PC-9 (cell line): Measurements from ENCODE around the gene EPHA1. TPM values are rescaled to one million over a fixed set of nuclear protein-coding genes. Genes with fewer than 3 reads are reported as not detected.

Source experiments
- BruUV-seq: library from RNA; stranded (reverse); fragments of 400-500 nt; replicated peaks from 2 replicates; lab custom pipeline; 2021; lab: Mats Ljungman, UMichigan
- CTCF ChIA-PET: fragments of 300-600 bp; sonication (Branson Sonifier 250); formaldehyde crosslinking; loops from one replicate; lab custom pipeline; 2022; ENCODE audit warnings: antibody characterized with exemption; lab: Charles Lee
- POLR2A ChIA-PET: fragments of 300-600 bp; sonication (Branson Sonifier 250); formaldehyde crosslinking; loops from one replicate; lab custom pipeline; 2022; ENCODE audit warnings: antibody characterized with exemption; ENCODE audit not compliant: unreplicated experiment; lab: Charles Lee
- DNase-seq, 2 experiments: peaks; one replicate each; pipeline versions ENCODE4 v3.0.0 to v3.0.0-alpha.2; 2015 to 2022; ENCODE audit warnings: mixed read lengths in 1 of 2
- H2AFZ ChIP-seq: fragments of 200-600 bp; sonication (generic); 2 replicates; pipeline ENCODE4 v1.8.1; 2017; ENCODE audit warnings: antibody characterized with exemption
- H3F3A ChIP-seq: fragments of 200-600 bp; sonication (generic); 2 replicates; pipeline ENCODE4 v1.8.1; 2017; ENCODE audit warnings: antibody characterized with exemption, mild to moderate bottlenecking, low read depth; ENCODE audit not compliant: insufficient read depth
- H3K27ac ChIP-seq: fragments of 200-600 bp; sonication (generic); 2 replicates; pipeline ENCODE4 v1.6.1; 2016; ENCODE audit warnings: mixed run types
- H3K27me3 ChIP-seq: fragments of 200-600 bp; sonication (generic); 2 replicates; pipeline ENCODE4 v1.6.1; 2016; ENCODE audit warnings: low read depth, mixed run types; ENCODE audit not compliant: insufficient read depth
- H3K36me3 ChIP-seq: fragments of 200-600 bp; sonication (generic); 2 replicates; pipeline ENCODE4 v1.6.1; 2016; ENCODE audit warnings: low read depth, mixed run types
- H3K4me1 ChIP-seq: fragments of 200-600 bp; sonication (generic); replicated peaks from 2 replicates; pipeline ENCODE4 v1.6.1; 2016; ENCODE audit warnings: mixed run types; ENCODE audit not compliant: insufficient read depth
- H3K4me2 ChIP-seq: fragments of 200-600 bp; sonication (generic); 2 replicates; pipeline ENCODE4 v1.6.1; 2017; ENCODE audit warnings: mixed run types
- H3K4me3 ChIP-seq: fragments of 200-600 bp; sonication (generic); 2 replicates; pipeline ENCODE4 v1.6.1; 2016; ENCODE audit warnings: mixed run types
- H3K79me2 ChIP-seq: fragments of 200-600 bp; sonication (generic); 2 replicates; pipeline ENCODE4 v1.6.1; 2017; ENCODE audit warnings: low read depth, mixed run types
- H3K9me2 ChIP-seq: fragments of 200-600 bp; sonication (generic); 2 replicates; pipeline ENCODE4 v1.8.1; 2017; ENCODE audit warnings: mild to moderate bottlenecking; ENCODE audit not compliant: insufficient read depth
- H3K9me3 ChIP-seq: fragments of 200-600 bp; sonication (generic); 2 replicates; pipeline ENCODE4 v1.8.1; 2016; ENCODE audit warnings: low read depth; ENCODE audit not compliant: insufficient read depth
- H4K20me1 ChIP-seq: fragments of 200-600 bp; sonication (generic); 2 replicates; pipeline ENCODE4 v1.8.1; 2017; ENCODE audit not compliant: insufficient read depth
- CTCF ChIP-seq: fragments of 200-600 bp; sonication (generic); conservative IDR thresholded peaks from 2 replicates; pipeline ENCODE4 v1.6.1; 2017; ENCODE audit warnings: mixed run types, antibody characterized with exemption, mild to moderate bottlenecking, moderate library complexity
- EZH2 ChIP-seq: fragments of 200-600 bp; sonication (generic); IDR thresholded peaks from 2 replicates; pipeline ENCODE4 v1.8.0; 2017; ENCODE audit warnings: antibody characterized with exemption, low read depth
- intact Hi-C: fragments of 100-400 bp; cut with micrococcal nuclease; formaldehyde crosslinking; loops from one replicate; pipeline ENCODE4 v1.10.0; 2022; ENCODE audit not compliant: unreplicated experiment
- total RNA-seq: library from RNA; stranded (reverse); gene quantifications from 2 replicates; pipeline ENCODE4 v1.2.3, GENCODE V29; 2021

Gene EPHA1
- total RNA-seq, 1 experiment from 2014 or later = 35.5 TPM

GRCh38 chr7:143389316-143390103 is 19.1 kb downstream of the EPHA1 start:
- no TSS peak for BruUV-seq
- no peak for DNase-seq
- no peaks in the 10 kb centered on the region for H3K4me1 ChIP-seq
- CTCF ChIA-PET = no interaction called here
- no peak overlapping the region for H2AFZ ChIP-seq
- H3K27ac ChIP-seq = no peak overlapping the region
- no peaks in the 10 kb centered on the region for H3K27me3 ChIP-seq
- intact Hi-C loops = no loop called here
- H3K36me3 ChIP-seq = 0 out of 2 replicates have a peak, but pooled peaks cover 30% of the 10 kb centered on the region
- no peaks in the 10 kb centered on the region for H3K9me3 ChIP-seq
- H3K4me2 ChIP-seq = no peak overlapping the region
- peaks cover 19% of the 10 kb centered on the region; the same call in 1 of the 2 replicates for H3K79me2 ChIP-seq
- TF ChIP-seq EZH2 = no peak
- peaks cover 12% of the 10 kb centered on the region; the same call in 1 of the 2 replicates for H3F3A ChIP-seq
- H3K4me3 ChIP-seq = no peak overlapping the region
- peaks cover 37% of the 10 kb centered on the region for H4K20me1 ChIP-seq
- POLR2A ChIA-PET = no interaction called here
- H3K9me2 ChIP-seq = no peaks in the 10 kb centered on the region

- H3K9me3 ChIP-seq = no peaks in the 10 kb centered on the region
- peaks cover 42% of the 10 kb centered on the region for H4K20me1 ChIP-seq
- no peak for TF ChIP-seq EZH2
- no peak for TF ChIP-seq CTCF
- peaks cover 28% of the 10 kb centered on the region for H3K79me2 ChIP-seq
- H3K4me2 ChIP-seq = no peak overlapping the region
- H3K27ac ChIP-seq = no peak overlapping the region
- H3F3A ChIP-seq = peaks cover 21% of the 10 kb centered on the region; the same call in 1 of the 2 replicates
- intact Hi-C loops = no loop called here
- no peaks in the 10 kb centered on the region for H3K27me3 ChIP-seq
- ChIA-PET CTCF (interaction anchor here (0.5 kb wide), 1 partner anchor 8 kb away, joined by 3 read pairs; no protein-coding TSS in a partner anchor), POLR2A (no interaction called here)
- no peak overlapping the region for H2AFZ ChIP-seq
- no TSS peak for BruUV-seq
- H3K36me3 ChIP-seq = peaks cover 35% of the 10 kb centered on the region; the same call in 1 of the 2 replicates
- no peak for DNase-seq
- no peaks in the 10 kb centered on the region for H3K9me2 ChIP-seq
- no peak overlapping the region for H3K4me3 ChIP-seq
- no peaks in the 10 kb centered on the region; the same call in 1 of the 2 replicates for H3K4me1 ChIP-seq
These were observed 20.1 kb downstream of the EPHA1 start for GRCh38 chr7:143388491-143389101.

- intact Hi-C loops = no loop called here
- ChIA-PET POLR2A (interaction anchor here (0.7 kb wide), 1 partner anchor 807 kb away, joined by 4 read pairs; no protein-coding TSS in a partner anchor), CTCF (interaction anchor here (0.5 kb wide), 1 partner anchor 8 kb away, joined by 3 read pairs; no protein-coding TSS in a partner anchor)
- Histone ChIP-seq H3K4me1 (peaks cover 1% of the 10 kb centered on the region), H3K27me3 (no peaks in the 10 kb centered on the region), H3K9me2 (no peaks in the 10 kb centered on the region), H3K4me2 (no peak overlapping the region), H3F3A (peaks cover 23% of the 10 kb centered on the region; the same call in 1 of the 2 replicates), H3K79me2 (peaks cover 33% of the 10 kb centered on the region), H2AFZ (no peak overlapping the region), H3K36me3 (peaks cover 38% of the 10 kb centered on the region; the same call in 1 of the 2 replicates), H3K9me3 (no peaks in the 10 kb centered on the region), H3K27ac (no peak overlapping the region), H4K20me1 (peaks cover 46% of the 10 kb centered on the region), H3K4me3 (no peak overlapping the region)
- no peak for TF ChIP-seq EZH2
- no peak for TF ChIP-seq CTCF
- BruUV-seq = no TSS peak
- DNase-seq = no peak
These were observed 20.6 kb downstream of the EPHA1 start for GRCh38 chr7:143388051-143388450.
